ENCODE measurements around the gene ITSN1.

DNA sequence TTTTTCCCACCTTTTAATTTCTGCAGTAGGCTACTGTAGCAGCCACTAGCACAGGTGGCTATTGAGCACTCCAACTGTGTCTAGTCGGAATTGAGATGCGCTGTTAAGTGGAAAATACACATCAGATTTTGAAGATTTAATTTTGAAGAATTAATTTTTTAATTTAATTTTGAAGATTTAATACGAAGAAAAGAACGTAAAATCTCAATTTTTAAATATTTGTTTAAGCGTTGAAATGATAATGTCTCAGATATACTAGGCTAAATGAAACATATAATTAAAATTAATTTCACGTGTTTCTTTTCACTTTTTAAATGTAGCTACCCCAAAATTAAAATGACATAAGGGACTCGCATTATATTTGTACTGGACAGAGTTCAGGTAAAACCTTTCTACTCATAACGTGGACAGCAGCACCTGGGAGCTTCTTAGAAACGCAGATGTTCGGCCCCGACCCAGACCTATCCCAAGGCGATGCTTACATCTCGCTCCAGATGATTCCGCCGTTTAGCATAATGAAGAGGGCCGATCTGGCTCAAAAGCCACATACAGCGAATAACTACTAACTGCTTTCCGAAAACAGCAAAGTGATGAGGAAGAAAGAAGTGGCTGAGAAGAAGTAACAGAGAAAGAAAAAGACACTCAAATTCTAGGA, 1.5 kb upstream of the ITSN1 start:
- TF ChIP-seq FOXA1 (IDR thresholded peaks at IDR 0.05) (no peak), NR2F2 (IDR thresholded peaks at IDR 0.05) (no peak), SP1 (IDR thresholded peaks at IDR 0.05) (no peak), GABPA (IDR thresholded peaks at IDR 0.05 in 1 of 2, conservative IDR thresholded peaks at IDR 0.05 in 1 of 2) (no peak), RAD21 (IDR thresholded peaks at IDR 0.05) (no peak), TAF1 (conservative IDR thresholded peaks at IDR 0.05) (no peak)
- TF ChIP-seq, protein P1, sequence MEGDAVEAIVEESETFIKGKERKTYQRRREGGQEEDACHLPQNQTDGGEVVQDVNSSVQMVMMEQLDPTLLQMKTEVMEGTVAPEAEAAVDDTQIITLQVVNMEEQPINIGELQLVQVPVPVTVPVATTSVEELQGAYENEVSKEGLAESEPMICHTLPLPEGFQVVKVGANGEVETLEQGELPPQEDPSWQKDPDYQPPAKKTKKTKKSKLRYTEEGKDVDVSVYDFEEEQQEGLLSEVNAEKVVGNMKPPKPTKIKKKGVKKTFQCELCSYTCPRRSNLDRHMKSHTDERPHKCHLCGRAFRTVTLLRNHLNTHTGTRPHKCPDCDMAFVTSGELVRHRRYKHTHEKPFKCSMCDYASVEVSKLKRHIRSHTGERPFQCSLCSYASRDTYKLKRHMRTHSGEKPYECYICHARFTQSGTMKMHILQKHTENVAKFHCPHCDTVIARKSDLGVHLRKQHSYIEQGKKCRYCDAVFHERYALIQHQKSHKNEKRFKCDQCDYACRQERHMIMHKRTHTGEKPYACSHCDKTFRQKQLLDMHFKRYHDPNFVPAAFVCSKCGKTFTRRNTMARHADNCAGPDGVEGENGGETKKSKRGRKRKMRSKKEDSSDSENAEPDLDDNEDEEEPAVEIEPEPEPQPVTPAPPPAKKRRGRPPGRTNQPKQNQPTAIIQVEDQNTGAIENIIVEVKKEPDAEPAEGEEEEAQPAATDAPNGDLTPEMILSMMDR (IDR thresholded peaks at IDR 0.05; ENCODE audit: low read depth, low read length, missing input control): no peak
- TF ChIP-seq, protein P2, sequence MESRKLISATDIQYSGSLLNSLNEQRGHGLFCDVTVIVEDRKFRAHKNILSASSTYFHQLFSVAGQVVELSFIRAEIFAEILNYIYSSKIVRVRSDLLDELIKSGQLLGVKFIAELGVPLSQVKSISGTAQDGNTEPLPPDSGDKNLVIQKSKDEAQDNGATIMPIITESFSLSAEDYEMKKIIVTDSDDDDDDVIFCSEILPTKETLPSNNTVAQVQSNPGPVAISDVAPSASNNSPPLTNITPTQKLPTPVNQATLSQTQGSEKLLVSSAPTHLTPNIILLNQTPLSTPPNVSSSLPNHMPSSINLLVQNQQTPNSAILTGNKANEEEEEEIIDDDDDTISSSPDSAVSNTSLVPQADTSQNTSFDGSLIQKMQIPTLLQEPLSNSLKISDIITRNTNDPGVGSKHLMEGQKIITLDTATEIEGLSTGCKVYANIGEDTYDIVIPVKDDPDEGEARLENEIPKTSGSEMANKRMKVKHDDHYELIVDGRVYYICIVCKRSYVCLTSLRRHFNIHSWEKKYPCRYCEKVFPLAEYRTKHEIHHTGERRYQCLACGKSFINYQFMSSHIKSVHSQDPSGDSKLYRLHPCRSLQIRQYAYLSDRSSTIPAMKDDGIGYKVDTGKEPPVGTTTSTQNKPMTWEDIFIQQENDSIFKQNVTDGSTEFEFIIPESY (IDR thresholded peaks at IDR 0.05): no peak
- TF ChIP-seq, protein P3, sequence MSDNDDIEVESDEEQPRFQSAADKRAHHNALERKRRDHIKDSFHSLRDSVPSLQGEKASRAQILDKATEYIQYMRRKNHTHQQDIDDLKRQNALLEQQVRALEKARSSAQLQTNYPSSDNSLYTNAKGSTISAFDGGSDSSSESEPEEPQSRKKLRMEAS (IDR thresholded peaks at IDR 0.05): no peak
- TF ChIP-seq, protein P4, sequence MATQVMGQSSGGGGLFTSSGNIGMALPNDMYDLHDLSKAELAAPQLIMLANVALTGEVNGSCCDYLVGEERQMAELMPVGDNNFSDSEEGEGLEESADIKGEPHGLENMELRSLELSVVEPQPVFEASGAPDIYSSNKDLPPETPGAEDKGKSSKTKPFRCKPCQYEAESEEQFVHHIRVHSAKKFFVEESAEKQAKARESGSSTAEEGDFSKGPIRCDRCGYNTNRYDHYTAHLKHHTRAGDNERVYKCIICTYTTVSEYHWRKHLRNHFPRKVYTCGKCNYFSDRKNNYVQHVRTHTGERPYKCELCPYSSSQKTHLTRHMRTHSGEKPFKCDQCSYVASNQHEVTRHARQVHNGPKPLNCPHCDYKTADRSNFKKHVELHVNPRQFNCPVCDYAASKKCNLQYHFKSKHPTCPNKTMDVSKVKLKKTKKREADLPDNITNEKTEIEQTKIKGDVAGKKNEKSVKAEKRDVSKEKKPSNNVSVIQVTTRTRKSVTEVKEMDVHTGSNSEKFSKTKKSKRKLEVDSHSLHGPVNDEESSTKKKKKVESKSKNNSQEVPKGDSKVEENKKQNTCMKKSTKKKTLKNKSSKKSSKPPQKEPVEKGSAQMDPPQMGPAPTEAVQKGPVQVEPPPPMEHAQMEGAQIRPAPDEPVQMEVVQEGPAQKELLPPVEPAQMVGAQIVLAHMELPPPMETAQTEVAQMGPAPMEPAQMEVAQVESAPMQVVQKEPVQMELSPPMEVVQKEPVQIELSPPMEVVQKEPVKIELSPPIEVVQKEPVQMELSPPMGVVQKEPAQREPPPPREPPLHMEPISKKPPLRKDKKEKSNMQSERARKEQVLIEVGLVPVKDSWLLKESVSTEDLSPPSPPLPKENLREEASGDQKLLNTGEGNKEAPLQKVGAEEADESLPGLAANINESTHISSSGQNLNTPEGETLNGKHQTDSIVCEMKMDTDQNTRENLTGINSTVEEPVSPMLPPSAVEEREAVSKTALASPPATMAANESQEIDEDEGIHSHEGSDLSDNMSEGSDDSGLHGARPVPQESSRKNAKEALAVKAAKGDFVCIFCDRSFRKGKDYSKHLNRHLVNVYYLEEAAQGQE (IDR thresholded peaks at IDR 0.05): peak; percentile 87

Data from liver (tissue), 3 donors.